Measurements from ENCODE around the gene TTLL8. TPM values are rescaled to one million over a fixed set of nuclear protein-coding genes. Genes with fewer than 3 reads are reported as not detected.
"Not testable (repeated sequence)": the region's sequence is repeated elsewhere in the genome, so short reads cannot be mapped to it uniquely, and the experiment has no call there.

The TTLL8 gene
- polyA plus RNA-seq, 2 of the 4 experiments (the other 2 are of a cell fraction), result not detected

DNA sequence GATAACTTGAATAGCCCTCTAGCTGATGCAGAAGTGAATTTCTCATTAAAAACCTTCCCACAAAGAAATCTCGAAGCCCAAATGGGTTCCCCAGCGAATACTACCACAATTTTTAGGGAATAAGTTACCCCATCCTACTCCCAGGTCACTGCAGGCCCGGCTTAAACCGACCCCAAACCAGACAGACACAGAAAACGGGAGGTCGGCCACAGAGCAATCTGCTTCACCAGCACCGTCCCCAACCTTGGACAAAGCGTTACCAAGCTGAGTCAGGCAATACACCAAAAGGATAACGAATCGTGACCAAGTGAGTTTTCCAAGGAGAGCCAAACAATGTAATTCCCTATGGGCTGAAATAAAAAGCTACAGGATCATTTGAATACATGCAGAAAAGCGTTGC lies 31.1 kb upstream of the TTLL8 start:
- 66% methylated on average over 11 of the region's 11 CpGs for WGBS (ENCODE audit: missing lambda C conversion rate)

DNA sequence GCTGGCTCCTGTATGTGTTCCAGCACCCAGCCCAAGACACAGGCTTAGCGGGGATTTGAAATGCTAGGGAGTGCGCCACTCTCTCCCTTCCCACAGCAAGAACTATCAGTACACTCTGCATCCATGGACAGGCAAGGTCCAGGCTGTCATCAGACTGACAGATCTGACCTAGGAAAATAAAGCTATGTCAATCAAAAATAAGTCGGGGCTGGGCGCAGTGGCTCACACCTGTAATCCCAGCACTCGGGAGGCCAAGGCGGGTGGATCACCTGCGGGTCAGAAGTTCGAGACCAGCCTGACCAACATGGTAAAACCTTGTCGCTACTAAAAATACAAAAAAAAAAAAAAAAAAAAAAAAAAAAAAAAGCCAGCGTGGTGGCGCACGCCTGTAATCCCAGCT lies 30.0 kb upstream of the TTLL8 start:
- no peak for FAIRE-seq
- no peak for TF ChIP-seq JUN (IDR thresholded peaks at IDR 0.05)
- TF ChIP-seq ZC3H11A (IDR thresholded peaks at IDR 0.05), result no peak
- no peaks in the 10 kb centered on the region for H3K4me1 ChIP-seq
- no peaks in the 10 kb centered on the region for H3K9me3 ChIP-seq
- CTCF ChIA-PET, result interaction anchor here (1.0 kb wide), 1 partner anchor 58 kb away, joined by 3 read pairs; no protein-coding TSS in a partner anchor
- no peak for DNase-seq (ENCODE audit: low read depth in 1 of 2, low spot score in 1 of 2)
- no peak overlapping the region for H3K4me2 ChIP-seq
- POLR2A ChIA-PET, result no interaction called here
- no peak for ATAC-seq
- WGBS (ENCODE audit: missing lambda C conversion rate), result 69% methylated on average over 12 of the region's 12 CpGs
- H3K27ac ChIP-seq, result no peak overlapping the region
- H3K4me3 ChIP-seq, result no peak overlapping the region

More for the DNA sequence above, 31.1 kb upstream of the TTLL8 start:
- Histone ChIP-seq H3K4me3 (no peak overlapping the region), H3K4me1 (no peaks in the 10 kb centered on the region), H3K27ac (no peak overlapping the region), H3K4me2 (no peak overlapping the region), H3K9me3 (no peaks in the 10 kb centered on the region)
- TF ChIP-seq NFE2L2 (conservative IDR thresholded peaks at IDR 0.05; ENCODE audit: low read length) (no peak), ZC3H11A (IDR thresholded peaks at IDR 0.05) (no peak)
- TF ChIP-seq, protein P1, sequence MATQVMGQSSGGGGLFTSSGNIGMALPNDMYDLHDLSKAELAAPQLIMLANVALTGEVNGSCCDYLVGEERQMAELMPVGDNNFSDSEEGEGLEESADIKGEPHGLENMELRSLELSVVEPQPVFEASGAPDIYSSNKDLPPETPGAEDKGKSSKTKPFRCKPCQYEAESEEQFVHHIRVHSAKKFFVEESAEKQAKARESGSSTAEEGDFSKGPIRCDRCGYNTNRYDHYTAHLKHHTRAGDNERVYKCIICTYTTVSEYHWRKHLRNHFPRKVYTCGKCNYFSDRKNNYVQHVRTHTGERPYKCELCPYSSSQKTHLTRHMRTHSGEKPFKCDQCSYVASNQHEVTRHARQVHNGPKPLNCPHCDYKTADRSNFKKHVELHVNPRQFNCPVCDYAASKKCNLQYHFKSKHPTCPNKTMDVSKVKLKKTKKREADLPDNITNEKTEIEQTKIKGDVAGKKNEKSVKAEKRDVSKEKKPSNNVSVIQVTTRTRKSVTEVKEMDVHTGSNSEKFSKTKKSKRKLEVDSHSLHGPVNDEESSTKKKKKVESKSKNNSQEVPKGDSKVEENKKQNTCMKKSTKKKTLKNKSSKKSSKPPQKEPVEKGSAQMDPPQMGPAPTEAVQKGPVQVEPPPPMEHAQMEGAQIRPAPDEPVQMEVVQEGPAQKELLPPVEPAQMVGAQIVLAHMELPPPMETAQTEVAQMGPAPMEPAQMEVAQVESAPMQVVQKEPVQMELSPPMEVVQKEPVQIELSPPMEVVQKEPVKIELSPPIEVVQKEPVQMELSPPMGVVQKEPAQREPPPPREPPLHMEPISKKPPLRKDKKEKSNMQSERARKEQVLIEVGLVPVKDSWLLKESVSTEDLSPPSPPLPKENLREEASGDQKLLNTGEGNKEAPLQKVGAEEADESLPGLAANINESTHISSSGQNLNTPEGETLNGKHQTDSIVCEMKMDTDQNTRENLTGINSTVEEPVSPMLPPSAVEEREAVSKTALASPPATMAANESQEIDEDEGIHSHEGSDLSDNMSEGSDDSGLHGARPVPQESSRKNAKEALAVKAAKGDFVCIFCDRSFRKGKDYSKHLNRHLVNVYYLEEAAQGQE (IDR thresholded peaks at IDR 0.05), result no peak
- POLR2A ChIA-PET, result no interaction called here
- ATAC-seq, result no peak
- no peak for FAIRE-seq
- CTCF ChIA-PET, result interaction anchor here (1.1 kb wide), 1 partner anchor 59 kb away, joined by 3 read pairs; no protein-coding TSS in a partner anchor
- DNase-seq (ENCODE audit: low read depth in 1 of 2, low spot score in 1 of 2), result no peak

DNA sequence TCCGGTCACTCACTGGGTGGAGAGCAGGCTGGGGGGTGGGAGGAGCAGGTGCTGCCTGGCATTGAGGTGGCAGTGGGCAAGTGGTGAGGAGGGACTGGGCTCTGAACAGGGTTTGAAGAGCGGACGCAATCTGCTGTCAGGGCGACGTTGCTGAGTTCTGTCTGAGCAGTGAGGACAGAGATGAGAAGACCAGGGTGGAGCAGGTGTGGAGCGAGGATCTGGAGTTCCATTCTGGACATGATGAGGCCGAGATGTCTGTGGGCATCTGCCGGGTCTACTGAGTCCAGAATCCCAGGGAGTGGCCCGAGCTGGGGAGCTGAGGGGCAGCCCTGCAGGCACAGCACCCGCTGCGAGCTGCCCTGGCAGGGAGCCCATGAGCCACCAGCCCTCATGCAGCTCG lies 29.5 kb upstream of the TTLL8 start:
- 59% methylated on average over 11 of the region's 12 CpGs for WGBS (ENCODE audit: missing lambda C conversion rate)
- Histone ChIP-seq H3K4me1 (no peaks in the 10 kb centered on the region), H3K27ac (no peak overlapping the region), H3K9me3 (no peaks in the 10 kb centered on the region), H3K4me2 (no peak overlapping the region), H3K4me3 (no peak overlapping the region)
- DNase-seq (ENCODE audit: low read depth in 1 of 2, low spot score in 1 of 2) (no peak), FAIRE-seq (no peak), ATAC-seq (no peak)
- CTCF ChIA-PET, result no interaction called here
- TF ChIP-seq CHD2 (IDR thresholded peaks at IDR 0.05; ENCODE audit: low read length, partially characterized antibody), result no peak
- no peak for TF ChIP-seq GATA3 (IDR thresholded peaks at IDR 0.05; ENCODE audit: borderline replicate concordance)
- TF ChIP-seq EHF (CRISPR knock-in tag; IDR thresholded peaks at IDR 0.05), result no peak
- no peak for TF ChIP-seq CEBPB (IDR thresholded peaks at IDR 0.05)
- TF ChIP-seq HOXB5 (CRISPR knock-in tag; IDR thresholded peaks at IDR 0.05), result no peak
- TF ChIP-seq CBX2 (IDR thresholded peaks at IDR 0.05; ENCODE audit: borderline replicate concordance, low read depth), result no peak
- no peak for TF ChIP-seq KDM1A (IDR thresholded peaks at IDR 0.05; ENCODE audit: low read depth)
- TF ChIP-seq HOXB13 (CRISPR knock-in tag; IDR thresholded peaks at IDR 0.05; ENCODE audit: low read depth), result no peak
- TF ChIP-seq EP300 (IDR thresholded peaks at IDR 0.05), result no peak
- no peak for TF ChIP-seq MAZ (IDR thresholded peaks at IDR 0.05; ENCODE audit: borderline replicate concordance, low read depth, low read length)
- TF ChIP-seq NR3C1 (IDR thresholded peaks at IDR 0.05), result no peak
- TF ChIP-seq, protein P2, sequence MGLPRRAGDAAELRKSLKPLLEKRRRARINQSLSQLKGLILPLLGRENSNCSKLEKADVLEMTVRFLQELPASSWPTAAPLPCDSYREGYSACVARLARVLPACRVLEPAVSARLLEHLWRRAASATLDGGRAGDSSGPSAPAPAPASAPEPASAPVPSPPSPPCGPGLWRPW (IDR thresholded peaks at IDR 0.05), result no peak
- TF ChIP-seq, protein P3, sequence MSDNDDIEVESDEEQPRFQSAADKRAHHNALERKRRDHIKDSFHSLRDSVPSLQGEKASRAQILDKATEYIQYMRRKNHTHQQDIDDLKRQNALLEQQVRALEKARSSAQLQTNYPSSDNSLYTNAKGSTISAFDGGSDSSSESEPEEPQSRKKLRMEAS (IDR thresholded peaks at IDR 0.05), result no peak
- TF ChIP-seq JUN (IDR thresholded peaks at IDR 0.05), result no peak
- TF ChIP-seq, protein P4, sequence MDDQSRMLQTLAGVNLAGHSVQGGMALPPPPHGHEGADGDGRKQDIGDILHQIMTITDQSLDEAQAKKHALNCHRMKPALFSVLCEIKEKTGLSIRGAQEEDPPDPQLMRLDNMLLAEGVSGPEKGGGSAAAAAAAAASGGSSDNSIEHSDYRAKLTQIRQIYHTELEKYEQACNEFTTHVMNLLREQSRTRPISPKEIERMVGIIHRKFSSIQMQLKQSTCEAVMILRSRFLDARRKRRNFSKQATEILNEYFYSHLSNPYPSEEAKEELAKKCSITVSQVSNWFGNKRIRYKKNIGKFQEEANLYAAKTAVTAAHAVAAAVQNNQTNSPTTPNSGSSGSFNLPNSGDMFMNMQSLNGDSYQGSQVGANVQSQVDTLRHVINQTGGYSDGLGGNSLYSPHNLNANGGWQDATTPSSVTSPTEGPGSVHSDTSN (IDR thresholded peaks at IDR 0.05), result no peak
- no peak for TF ChIP-seq RCOR1 (IDR thresholded peaks at IDR 0.05; ENCODE audit: low read depth, low read length)
- TF ChIP-seq NPAS2 (CRISPR knock-in tag; IDR thresholded peaks at IDR 0.05; ENCODE audit: borderline replicate concordance), result no peak
- no peak for TF ChIP-seq ZSCAN20 (CRISPR knock-in tag; IDR thresholded peaks at IDR 0.05)
- no peak for TF ChIP-seq POLR2AphosphoS2 (conservative IDR thresholded peaks at IDR 0.05; ENCODE audit: low read length)
- TF ChIP-seq, protein P5, sequence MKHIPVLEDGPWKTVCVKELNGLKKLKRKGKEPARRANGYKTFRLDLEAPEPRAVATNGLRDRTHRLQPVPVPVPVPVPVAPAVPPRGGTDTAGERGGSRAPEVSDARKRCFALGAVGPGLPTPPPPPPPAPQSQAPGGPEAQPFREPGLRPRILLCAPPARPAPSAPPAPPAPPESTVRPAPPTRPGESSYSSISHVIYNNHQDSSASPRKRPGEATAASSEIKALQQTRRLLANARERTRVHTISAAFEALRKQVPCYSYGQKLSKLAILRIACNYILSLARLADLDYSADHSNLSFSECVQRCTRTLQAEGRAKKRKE (CRISPR knock-in tag; IDR thresholded peaks at IDR 0.05; ENCODE audit: low read depth), result no peak
- POLR2A ChIA-PET, result no interaction called here

DNA sequence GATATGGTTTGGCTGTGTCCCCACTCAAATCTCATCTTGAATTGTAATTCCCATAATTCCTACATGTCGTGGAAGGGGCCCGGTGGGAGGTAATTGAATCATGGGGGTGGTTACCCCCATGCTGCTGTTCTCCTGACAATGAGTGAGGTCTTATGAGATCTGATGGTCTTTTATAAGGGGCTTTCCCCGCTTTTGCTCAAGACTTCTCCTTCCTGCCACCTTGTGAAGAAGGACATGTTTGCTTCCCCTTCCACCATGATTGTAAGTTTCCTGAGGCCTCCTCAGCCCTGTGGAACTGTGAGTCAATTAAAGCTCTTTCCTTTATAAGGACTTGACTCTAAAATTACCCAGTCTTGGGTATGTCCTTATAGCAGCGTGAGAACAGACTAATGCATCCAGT lies 28.9 kb upstream of the TTLL8 start:
- not testable (repeated sequence) for H3K4me2 ChIP-seq

More for the DNA sequence above, 28.9 kb upstream of the TTLL8 start:
- CTCF ChIA-PET; ATAC-seq; FAIRE-seq; H3K27ac ChIP-seq; H3K9me3 ChIP-seq; POLR2A ChIA-PET; DNase-seq (ENCODE audit: low read depth in 1 of 2, low spot score in 1 of 2); H3K4me1 ChIP-seq; H3K4me3 ChIP-seq: not testable (repeated sequence)
- WGBS (ENCODE audit: missing lambda C conversion rate), result 67% methylated on average over 4 of the region's 4 CpGs

All from A549 (cell line).